UCSD-AML1 (cell line): ENCODE data around the gene ANKRD35.
"Not testable (repeated sequence)": the region's sequence is repeated elsewhere in the genome, so short reads cannot be mapped to it uniquely, and the experiment has no call there.

Experiments
- DNase-seq: peaks from one replicate; lab custom pipeline; 2025; ENCODE audit not compliant: unreplicated experiment; lab: John Stamatoyannopoulos, UW

Gene ANKRD35, protein sequence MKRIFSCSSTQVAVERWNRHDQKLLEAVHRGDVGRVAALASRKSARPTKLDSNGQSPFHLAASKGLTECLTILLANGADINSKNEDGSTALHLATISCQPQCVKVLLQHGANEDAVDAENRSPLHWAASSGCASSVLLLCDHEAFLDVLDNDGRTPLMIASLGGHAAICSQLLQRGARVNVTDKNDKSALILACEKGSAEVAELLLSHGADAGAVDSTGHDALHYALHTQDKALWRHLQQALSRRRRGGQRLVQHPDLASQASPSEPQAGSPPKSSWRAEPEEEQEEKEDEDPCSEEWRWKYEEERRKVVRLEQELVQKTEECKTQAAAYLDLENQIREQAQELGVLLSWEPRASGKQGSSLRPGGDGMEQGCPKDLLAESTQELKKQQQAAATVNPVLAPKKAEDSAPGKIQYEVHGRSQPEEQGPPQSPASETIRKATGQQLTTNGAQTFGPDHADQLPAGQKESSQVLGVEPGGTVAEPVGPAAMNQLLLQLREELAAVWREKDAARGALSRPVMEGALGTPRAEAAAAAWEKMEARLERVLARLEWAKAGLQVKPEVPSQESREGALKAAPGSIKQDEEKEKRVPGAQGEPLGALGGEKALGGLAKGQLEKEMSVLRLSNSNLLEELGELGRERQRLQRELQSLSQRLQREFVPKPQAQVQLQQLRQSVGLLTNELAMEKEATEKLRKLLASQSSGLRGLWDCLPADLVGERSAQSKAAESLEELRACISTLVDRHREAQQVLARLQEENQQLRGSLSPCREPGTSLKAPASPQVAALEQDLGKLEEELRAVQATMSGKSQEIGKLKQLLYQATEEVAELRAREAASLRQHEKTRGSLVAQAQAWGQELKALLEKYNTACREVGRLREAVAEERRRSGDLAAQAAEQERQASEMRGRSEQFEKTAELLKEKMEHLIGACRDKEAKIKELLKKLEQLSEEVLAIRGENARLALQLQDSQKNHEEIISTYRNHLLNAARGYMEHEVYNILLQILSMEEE

GRCh38 chr1:145885738-145886287 is at the start of gene ANKRD35:
Gene ANKRD35, minus strand, starts transcription at chr1:145885866. Its CDS starts 108 bp downstream, at chr1:145885758.
- DNase-seq = peak; percentile 78

DNA sequence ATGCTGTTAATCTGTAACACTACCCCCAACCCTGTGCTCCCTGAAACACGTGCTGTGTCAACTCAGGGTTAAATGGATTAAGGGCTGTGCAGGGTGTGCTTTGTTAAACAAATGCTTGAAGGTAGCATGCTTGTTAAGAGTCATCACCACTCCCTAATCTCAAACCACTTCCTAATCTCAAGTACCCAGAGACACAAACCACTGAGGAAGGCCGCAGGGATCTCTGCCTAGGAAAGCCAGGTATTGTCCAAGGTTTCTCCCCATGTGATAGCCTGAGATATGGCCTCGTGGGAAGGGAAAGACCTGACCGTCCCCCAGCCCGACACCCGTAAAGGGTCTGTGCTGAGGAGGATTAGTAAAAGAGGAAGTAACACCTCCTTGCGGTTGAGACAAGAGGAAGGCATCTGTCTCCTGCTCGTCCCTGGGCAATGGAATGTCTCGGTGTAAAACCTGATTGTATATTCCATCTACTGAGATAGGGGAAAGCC is 46.9 kb upstream of the ANKRD35 start:
- DNase-seq = peak; percentile 18

DNA sequence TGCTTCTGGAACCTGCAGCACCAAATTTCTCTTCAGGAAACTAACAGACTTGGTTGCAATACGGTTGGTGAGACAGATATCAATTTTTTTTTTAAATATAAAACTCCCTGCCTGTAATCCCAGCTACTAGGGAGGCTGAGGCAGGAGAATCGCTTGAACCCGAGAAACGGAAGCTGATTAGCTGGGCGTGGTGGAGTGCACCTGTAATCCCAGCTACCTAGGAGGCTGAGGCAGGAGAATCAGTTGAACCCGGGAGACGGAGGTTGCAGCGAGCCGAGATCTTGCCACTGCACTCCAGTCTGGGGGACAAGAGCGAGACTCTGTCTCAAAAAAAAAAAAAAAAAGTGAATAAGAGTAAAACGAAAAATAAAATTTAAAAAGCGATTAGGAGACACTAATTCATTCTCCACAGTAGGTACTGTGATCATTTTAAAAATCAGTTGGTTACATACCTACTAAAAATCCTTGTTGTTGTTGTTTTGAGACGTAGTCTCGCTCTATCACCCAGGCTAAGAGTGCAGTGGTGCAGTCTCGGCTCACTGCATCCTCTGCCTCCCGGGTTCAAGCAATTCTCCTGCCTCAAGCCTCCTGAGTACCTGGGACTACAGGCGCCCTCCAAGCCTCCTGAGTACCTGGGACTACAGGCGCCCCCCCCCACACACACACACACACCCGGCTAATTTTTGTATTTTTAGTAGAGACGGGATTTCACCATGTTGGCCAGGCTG is 42.4 kb upstream of the ANKRD35 start:
- no peak for DNase-seq

GRCh38 chr1:145927063-145927886 is 41.6 kb upstream of the ANKRD35 start, which contains the start of gene RBM8A:
Gene RBM8A, minus strand, starts transcription at chr1:145927484. Its CDS starts 58 bp downstream, at chr1:145927426.
- DNase-seq = peak; percentile 93

DNA sequence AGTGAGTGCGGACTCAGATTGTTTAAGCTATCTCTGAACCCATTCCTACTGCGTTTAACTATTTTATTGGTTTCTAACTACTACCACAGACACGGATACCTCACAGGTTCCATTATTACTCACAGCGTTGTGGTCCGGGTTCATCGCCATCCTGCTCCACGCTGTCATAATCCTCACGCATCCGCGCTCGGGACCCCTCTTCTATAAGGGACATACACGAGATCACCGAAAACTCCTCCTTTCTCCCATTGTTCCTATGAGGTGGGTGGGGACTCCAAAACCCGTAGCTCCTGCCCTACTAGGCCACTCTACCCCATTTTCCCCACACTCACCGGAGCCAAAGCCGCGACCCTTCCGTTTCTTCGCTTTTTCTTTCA is 41.0 kb upstream of the ANKRD35 start:
- DNase-seq = no peak

DNA sequence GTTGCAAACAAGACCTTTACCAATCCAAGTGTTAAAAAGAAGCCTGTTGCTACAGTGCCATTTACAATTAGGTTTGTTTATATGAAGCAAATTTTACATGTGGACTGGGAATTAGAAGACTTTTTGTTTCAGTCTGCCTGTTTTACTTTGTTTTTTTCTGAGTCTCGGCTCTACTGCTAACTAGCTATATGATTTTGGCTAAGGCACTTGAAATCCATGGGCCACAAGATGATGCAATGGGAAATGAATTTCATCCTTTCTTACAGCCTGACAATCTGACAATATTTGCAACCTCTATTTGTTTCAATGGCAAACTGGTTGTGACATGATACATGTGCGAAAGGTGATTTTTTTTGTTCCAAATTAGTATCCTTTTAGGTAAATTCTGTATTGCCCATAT is 36.6 kb upstream of the ANKRD35 start:
- DNase-seq = no peak

- DNase-seq = not testable (repeated sequence)
Observed at GRCh38 chr1:145920297-145920696, 34.6 kb upstream of the ANKRD35 start.

GRCh38 chr1:145918992-145919939 is 33.6 kb upstream of the ANKRD35 start:
- peak; percentile 35 for DNase-seq

DNA sequence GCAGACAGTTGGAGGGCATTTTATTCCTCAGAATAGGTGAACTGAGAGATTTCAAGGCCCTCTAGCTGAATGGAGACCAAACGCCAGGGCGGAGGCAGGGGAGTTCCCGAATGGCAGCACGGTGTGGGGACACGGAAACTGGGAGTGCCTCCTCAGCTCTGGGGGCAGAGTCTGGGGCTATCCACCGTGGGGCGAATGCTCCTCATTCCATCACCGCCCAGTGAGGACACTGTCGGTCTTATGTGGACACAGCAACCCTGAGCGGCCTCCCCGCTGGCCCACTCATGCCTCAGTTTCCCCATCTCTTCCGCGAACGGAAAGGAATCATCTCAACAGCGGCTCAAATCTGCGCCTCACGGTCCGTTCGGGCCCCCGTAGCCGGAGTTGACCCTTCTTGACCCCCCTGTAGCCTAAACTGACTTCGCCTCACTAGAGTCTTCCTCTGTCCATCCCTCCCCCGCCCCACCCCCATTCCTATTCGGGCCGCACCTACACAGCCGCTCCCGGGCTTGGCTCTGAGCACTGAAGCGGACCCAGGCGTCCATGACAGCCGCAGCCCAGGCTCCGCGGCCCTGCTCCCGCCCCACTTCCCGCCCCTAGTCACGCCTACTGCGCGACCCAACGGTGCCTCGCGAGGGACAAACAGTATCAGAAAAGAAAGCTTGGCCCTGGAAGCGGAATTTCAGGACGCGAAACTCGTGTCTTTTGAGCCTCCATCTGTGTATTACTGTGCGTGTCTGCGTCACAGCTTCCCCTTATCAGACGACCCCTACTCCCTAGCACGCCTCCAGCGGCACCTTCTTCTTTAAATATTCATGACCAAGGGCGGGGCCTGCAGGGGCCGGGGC is 32.7 kb upstream of the ANKRD35 start, which contains the start of gene PEX11B:
Gene PEX11B (minus strand): TSS at position 574 of the 848 bp plus-strand sequence. CDS start 29 bp downstream, at position 545.
- peak; percentile 93 for DNase-seq

DNA sequence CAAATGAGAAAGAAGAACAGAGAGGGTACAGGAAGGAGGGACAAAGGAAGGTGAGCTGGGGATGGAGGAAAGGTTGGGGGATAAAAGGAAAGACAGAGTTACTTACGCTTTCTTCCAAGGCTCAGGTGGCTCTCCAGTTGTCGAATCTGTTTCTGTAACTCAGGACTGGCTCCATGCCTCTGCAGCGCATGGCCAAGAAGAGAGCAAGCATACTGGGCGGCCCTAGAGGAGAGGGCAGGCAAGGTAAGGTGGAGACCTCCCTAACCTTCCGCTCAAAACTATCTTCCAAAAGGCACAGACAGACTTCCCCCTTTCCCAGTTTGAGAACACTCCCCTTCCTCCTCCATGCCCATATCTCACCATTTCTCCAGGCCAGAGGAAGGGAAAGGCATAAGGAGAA is 31.9 kb upstream of the ANKRD35 start:
- no peak for DNase-seq

- no peak for DNase-seq
Observed at GRCh38 chr1:145916745-145917144, 31.1 kb upstream of the ANKRD35 start.

GRCh38 chr1:145912128-145912641 is 26.5 kb upstream of the ANKRD35 start:
- no peak for DNase-seq

DNA sequence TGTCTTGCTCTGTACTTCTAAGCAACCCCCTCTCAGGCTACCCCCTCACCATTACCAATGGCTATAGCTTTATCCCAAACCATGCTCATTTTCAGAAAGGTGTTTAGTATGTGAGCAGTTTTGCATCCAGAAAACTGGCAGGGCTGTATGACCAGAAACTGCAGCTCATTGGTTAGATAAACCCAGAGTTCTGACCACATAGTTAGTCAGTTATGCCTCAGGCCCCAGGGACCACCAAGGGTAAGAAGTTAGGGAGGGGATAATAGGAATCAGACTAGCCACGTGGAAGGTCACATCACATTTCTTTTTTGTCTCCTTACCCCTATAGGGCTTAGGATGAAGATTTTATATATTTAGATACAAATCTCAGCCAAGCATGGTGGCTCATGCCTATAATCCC is 23.0 kb upstream of the ANKRD35 start:
- no peak for DNase-seq

DNA sequence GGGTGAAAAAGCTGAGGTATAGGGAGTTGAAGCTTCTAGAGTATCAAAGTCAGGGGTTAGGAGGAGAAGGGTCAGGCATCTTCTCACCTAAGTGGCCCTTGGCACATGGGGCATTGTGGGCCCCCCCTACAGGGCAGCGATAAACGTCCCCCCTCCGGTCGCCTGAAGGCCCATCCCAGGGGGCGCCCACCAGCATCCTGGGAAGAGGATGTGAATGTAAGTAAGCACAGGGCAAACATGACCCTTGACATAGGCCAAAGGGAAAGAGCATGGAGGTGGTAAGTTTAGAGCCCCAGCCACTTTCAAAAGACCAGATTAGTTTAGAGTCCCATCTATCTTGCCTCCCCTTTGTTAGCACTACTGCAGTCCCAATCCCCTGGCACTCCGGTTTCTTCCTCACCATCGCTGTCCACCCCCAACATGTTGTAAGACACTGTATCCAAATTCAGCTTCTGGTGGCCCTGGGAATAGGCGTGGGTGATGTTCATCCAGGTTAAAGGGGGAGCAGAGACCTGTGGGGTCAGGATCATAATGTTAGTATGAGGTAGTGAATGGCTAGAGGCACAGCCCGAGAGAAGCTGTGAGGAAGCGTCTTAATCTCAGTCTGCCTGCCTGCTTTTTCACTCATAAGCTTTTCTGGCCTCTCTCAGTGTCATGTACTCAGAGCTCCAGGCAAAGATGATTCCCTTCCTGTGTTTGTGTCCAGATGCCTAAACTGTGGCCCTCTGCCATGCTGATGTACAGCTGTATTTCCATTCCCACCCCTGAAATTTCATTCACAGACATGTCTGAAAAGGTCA is 21.5 kb upstream of the ANKRD35 start:
- no peak for DNase-seq

DNA sequence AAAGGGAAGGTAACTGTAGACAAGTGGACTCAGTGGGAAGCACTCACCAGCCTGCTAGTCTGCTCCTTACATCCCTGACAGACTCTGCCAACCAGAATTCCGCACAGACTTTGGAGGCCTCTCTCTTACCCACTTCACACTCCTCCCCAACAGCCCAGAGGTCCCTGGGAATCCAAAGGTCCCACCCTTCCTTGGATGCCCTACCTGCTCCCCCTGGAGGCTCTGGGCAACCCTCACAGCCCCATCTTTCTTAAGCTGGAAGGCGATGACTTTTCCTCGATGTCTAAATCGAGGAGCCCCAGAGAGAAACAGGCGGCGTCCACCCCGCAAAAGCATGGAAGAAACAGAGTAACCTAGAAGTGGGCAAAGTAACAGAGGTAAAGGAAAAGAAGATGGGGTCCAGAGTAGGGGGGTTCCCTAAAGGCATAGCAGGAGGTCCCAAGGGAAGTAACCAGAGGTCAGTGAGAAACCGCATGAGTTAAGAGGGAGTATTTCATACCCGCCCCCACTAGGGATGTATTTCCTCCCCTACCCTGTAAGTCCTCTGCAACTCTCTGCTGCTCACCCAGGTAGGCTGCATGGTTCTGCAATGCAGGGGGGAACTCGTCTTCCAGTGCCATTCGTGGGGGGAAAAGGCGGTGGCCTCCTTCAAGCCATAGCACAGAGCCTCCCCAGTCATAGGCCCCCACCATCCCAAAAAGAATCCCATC is 15.8 kb upstream of the ANKRD35 start:
- DNase-seq = no peak

DNA sequence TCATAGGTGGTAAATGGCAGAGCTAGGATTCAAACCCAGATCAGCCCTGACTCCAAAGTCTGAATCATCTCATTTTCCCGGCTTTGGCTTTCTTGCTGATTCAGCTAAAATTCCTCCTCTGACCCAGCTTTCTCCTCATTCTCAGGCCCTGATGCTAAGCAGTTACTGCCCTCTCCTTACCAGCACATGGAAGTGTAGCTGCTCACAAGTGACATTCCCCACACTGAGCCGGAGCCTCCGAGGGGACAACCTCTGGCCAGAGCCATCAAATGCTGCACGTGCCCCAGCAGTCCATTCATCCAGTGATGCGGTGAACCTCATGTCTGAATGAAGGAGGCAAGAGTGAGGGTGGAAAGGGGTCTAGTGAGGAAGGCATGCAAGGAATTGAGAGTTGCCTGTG is 13.1 kb upstream of the ANKRD35 start:
- DNase-seq = no peak
